Stimulated activated CD8-positive, alpha-beta memory T cell treated with anti-CD3 and anti-CD28 coated beads, Interleukin-15, amount 100 ng/mL, for 1 hour (primary cell): ENCODE measurements around the gene SCN1B.

Source experiments
- DNase-seq: peaks from one replicate; pipeline ENCODE4 v3.0.0-alpha.2; 2020; ENCODE audit warnings: low read depth

The SCN1B gene

GRCh38 chr19:35053667-35054293, 23.5 kb downstream of the SCN1B start:
- DNase-seq = no peak

GRCh38 chr19:35054626-35055025, 24.4 kb downstream of the SCN1B start:
- no peak for DNase-seq

- no peak for DNase-seq
Observed at GRCh38 chr19:35055715-35056179, 25.5 kb downstream of the SCN1B start.

- DNase-seq = no peak
Observed at GRCh38 chr19:35056513-35057063, 26.3 kb downstream of the SCN1B start.

GRCh38 chr19:35058370-35058769, 28.1 kb downstream of the SCN1B start:
- no peak for DNase-seq

- no peak for DNase-seq
Observed at GRCh38 chr19:35059006-35059798, 28.9 kb downstream of the SCN1B start.

GRCh38 chr19:35059799-35060091, 29.5 kb downstream of the SCN1B start:
- DNase-seq = no peak

GRCh38 chr19:35060160-35060855, 30.0 kb downstream of the SCN1B start:
- no peak for DNase-seq

- no peak for DNase-seq
Observed at GRCh38 chr19:35061583-35062373, 31.5 kb downstream of the SCN1B start.

- no peak for DNase-seq
Observed at GRCh38 chr19:35062942-35063341, 32.7 kb downstream of the SCN1B start.

GRCh38 chr19:35063940-35064818, 33.9 kb downstream of the SCN1B start:
- no peak for DNase-seq

- DNase-seq = no peak
Observed at GRCh38 chr19:35065574-35065973, 35.3 kb downstream of the SCN1B start.

- DNase-seq = no peak
Observed at GRCh38 chr19:35066121-35066520, 35.9 kb downstream of the SCN1B start.

GRCh38 chr19:35066691-35067563, 36.7 kb downstream of the SCN1B start:
- peak; percentile 82 for DNase-seq

GRCh38 chr19:35068941-35069634, 38.8 kb downstream of the SCN1B start:
- no peak for DNase-seq

- no peak for DNase-seq
Observed at GRCh38 chr19:35069696-35070095, 39.4 kb downstream of the SCN1B start.

- no peak for DNase-seq
Observed at GRCh38 chr19:35070471-35070870, 40.2 kb downstream of the SCN1B start.

GRCh38 chr19:35073516-35073915, 43.2 kb downstream of the SCN1B start:
- DNase-seq = no peak

GRCh38 chr19:35073941-35074340, 43.7 kb downstream of the SCN1B start:
- no peak for DNase-seq
